ENCODE results near the gene TIMM50.

DNA sequence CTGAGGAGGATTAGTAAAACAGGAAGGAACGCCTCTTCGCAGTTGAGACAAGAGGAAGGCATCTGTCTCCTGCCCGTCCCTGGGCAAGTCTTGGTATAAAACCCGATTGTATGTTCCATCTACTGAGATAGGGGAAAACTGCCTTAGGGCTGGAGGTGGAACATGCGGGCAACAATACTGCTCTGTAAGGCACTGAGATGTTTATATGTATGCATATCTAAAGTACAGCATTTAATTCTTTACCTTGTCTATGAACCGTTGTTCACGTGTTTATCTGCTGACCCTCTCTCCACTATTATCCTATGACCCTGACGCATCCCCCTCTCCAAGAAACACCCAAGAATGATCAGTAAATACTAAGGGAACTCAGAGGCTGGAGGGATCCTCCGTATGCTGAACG is 722 bp upstream of the TIMM50 start:
- TF ChIP-seq, protein P1, sequence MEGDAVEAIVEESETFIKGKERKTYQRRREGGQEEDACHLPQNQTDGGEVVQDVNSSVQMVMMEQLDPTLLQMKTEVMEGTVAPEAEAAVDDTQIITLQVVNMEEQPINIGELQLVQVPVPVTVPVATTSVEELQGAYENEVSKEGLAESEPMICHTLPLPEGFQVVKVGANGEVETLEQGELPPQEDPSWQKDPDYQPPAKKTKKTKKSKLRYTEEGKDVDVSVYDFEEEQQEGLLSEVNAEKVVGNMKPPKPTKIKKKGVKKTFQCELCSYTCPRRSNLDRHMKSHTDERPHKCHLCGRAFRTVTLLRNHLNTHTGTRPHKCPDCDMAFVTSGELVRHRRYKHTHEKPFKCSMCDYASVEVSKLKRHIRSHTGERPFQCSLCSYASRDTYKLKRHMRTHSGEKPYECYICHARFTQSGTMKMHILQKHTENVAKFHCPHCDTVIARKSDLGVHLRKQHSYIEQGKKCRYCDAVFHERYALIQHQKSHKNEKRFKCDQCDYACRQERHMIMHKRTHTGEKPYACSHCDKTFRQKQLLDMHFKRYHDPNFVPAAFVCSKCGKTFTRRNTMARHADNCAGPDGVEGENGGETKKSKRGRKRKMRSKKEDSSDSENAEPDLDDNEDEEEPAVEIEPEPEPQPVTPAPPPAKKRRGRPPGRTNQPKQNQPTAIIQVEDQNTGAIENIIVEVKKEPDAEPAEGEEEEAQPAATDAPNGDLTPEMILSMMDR (IDR thresholded peaks at IDR 0.05; ENCODE audit: poor library complexity, severe bottlenecking), result no peak
- no peak for TF ChIP-seq EZH2 (IDR thresholded peaks at IDR 0.05; ENCODE audit: borderline replicate concordance, insufficient read depth, low read length, poor library complexity, severe bottlenecking)
- TF ChIP-seq POLR2AphosphoS5 (IDR thresholded peaks at IDR 0.05), result no peak
- no peak for TF ChIP-seq SMC3 (conservative IDR thresholded peaks at IDR 0.05; ENCODE audit: poor library complexity)
- TF ChIP-seq EP300 (conservative IDR thresholded peaks at IDR 0.05; ENCODE audit: poor library complexity, severe bottlenecking), result no peak
- no peak for TF ChIP-seq TAF1 (IDR thresholded peaks at IDR 0.05; ENCODE audit: low read depth)
- TF ChIP-seq, protein P2, sequence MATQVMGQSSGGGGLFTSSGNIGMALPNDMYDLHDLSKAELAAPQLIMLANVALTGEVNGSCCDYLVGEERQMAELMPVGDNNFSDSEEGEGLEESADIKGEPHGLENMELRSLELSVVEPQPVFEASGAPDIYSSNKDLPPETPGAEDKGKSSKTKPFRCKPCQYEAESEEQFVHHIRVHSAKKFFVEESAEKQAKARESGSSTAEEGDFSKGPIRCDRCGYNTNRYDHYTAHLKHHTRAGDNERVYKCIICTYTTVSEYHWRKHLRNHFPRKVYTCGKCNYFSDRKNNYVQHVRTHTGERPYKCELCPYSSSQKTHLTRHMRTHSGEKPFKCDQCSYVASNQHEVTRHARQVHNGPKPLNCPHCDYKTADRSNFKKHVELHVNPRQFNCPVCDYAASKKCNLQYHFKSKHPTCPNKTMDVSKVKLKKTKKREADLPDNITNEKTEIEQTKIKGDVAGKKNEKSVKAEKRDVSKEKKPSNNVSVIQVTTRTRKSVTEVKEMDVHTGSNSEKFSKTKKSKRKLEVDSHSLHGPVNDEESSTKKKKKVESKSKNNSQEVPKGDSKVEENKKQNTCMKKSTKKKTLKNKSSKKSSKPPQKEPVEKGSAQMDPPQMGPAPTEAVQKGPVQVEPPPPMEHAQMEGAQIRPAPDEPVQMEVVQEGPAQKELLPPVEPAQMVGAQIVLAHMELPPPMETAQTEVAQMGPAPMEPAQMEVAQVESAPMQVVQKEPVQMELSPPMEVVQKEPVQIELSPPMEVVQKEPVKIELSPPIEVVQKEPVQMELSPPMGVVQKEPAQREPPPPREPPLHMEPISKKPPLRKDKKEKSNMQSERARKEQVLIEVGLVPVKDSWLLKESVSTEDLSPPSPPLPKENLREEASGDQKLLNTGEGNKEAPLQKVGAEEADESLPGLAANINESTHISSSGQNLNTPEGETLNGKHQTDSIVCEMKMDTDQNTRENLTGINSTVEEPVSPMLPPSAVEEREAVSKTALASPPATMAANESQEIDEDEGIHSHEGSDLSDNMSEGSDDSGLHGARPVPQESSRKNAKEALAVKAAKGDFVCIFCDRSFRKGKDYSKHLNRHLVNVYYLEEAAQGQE (IDR thresholded peaks at IDR 0.05; ENCODE audit: borderline replicate concordance), result no peak
- TF ChIP-seq MXI1 (conservative IDR thresholded peaks at IDR 0.05; ENCODE audit: poor library complexity, severe bottlenecking), result no peak
- no peak for TF ChIP-seq RAD21 (conservative IDR thresholded peaks at IDR 0.05)

All from neural cell (in vitro differentiated cells).